Activated CD4-positive, alpha-beta memory T cell treated with anti-CD3 and anti-CD28 coated beads, Interleukin-2, amount 10 ng/mL, durations not matched to agents 7 days and 5 days (primary cell): ENCODE results near the gene MEGF6. TPM values are rescaled to one million over a fixed set of nuclear protein-coding genes. Genes with fewer than 3 reads are reported as not detected.

ENCODE experiments used
- CTCF ChIA-PET: fragments of 350-600 bp; sonication (Branson Sonifier 250); formaldehyde crosslinking; loops from one replicate; lab custom pipeline; 2021; ENCODE audit warnings: antibody characterized with exemption, inconsistent platforms; lab: Charles Lee
- POLR2A ChIA-PET: fragments of 350-600 bp; sonication (Branson Sonifier 250); formaldehyde crosslinking; loops from one replicate; lab custom pipeline; 2021; ENCODE audit warnings: antibody characterized with exemption; lab: Charles Lee
- DNase-seq: peaks from one replicate; pipeline ENCODE4 v3.0.0-alpha.2; 2020
- H3K27ac Mint-ChIP-seq: one replicate; pipeline ENCODE4 v1.8.0; 2021; ENCODE audit warnings: mild to moderate bottlenecking, mixed read lengths
- H3K27me3 Mint-ChIP-seq: one replicate; pipeline ENCODE4 v1.8.0; 2021; ENCODE audit warnings: mixed read lengths
- H3K36me3 Mint-ChIP-seq: one replicate; pipeline ENCODE4 v1.8.0; 2021; ENCODE audit warnings: low read depth, mixed read lengths
- H3K4me1 Mint-ChIP-seq: one replicate; pipeline ENCODE4 v1.8.0; 2021; ENCODE audit warnings: mixed read lengths
- H3K4me3 Mint-ChIP-seq: one replicate; pipeline ENCODE4 v1.8.0; 2021; ENCODE audit warnings: mild to moderate bottlenecking, mixed read lengths
- H3K9me3 Mint-ChIP-seq: one replicate; pipeline ENCODE4 v1.8.0; 2021; ENCODE audit warnings: mixed read lengths
- total RNA-seq, 2 experiments: library from RNA; stranded (reverse); gene quantifications; one replicate each; pipeline ENCODE4 v1.2.3, GENCODE V29; 2021

Gene MEGF6
- total RNA-seq, 2 experiments from 2014 or later, result 15.6 to 20.2 TPM

- POLR2A ChIA-PET, result no interaction called here
- Mint-ChIP-seq H3K9me3 (no peaks in the 10 kb centered on the region), H3K27me3 (no peaks in the 10 kb centered on the region), H3K4me1 (no peaks in the 10 kb centered on the region), H3K4me3 (no peak overlapping the region), H3K36me3 (no peaks in the 10 kb centered on the region), H3K27ac (no peak overlapping the region)
- no peak for DNase-seq
- CTCF ChIA-PET, result no interaction called here
Measured at GRCh38 chr1:3551711-3552110, 59.6 kb downstream of the MEGF6 start.

DNA sequence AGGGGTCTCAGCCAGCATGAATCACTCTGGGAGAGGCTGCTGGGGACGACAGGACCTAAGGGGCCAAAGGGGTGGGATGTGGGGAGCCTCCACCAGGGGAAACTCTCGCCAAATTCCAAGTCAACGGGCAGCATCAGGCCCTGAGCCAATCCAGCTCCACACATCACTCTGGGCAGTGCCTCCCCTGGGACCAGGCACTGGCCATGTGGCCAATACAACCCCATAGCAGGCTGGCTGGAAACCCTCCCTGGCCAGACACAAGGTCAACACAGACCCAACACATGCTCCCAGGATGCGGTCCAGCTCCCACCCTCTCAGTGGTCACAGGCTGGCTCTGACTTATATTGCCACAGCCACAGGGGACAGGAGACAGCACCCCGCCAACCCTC lies 60.0 kb downstream of the MEGF6 start:
- POLR2A ChIA-PET, result no interaction called here
- no peaks in the 10 kb centered on the region for H3K4me1 Mint-ChIP-seq
- no peak overlapping the region for H3K4me3 Mint-ChIP-seq
- no peak for DNase-seq
- H3K9me3 Mint-ChIP-seq, result no peaks in the 10 kb centered on the region
- no peaks in the 10 kb centered on the region for H3K36me3 Mint-ChIP-seq
- no peak overlapping the region for H3K27ac Mint-ChIP-seq
- CTCF ChIA-PET, result no interaction called here
- no peaks in the 10 kb centered on the region for H3K27me3 Mint-ChIP-seq

- no peaks in the 10 kb centered on the region for H3K4me1 Mint-ChIP-seq
- H3K36me3 Mint-ChIP-seq, result no peaks in the 10 kb centered on the region
- H3K27me3 Mint-ChIP-seq, result no peaks in the 10 kb centered on the region
- no peak for DNase-seq
- ChIA-PET POLR2A (no interaction called here), CTCF (no interaction called here)
- no peak overlapping the region for H3K4me3 Mint-ChIP-seq
- no peaks in the 10 kb centered on the region for H3K9me3 Mint-ChIP-seq
- H3K27ac Mint-ChIP-seq, result no peak overlapping the region
Measured at GRCh38 chr1:3550511-3551289, 60.6 kb downstream of the MEGF6 start.

GRCh38 chr1:3548895-3549294 lies 62.4 kb downstream of the MEGF6 start:
- no peak overlapping the region for H3K4me3 Mint-ChIP-seq
- no peaks in the 10 kb centered on the region for H3K9me3 Mint-ChIP-seq
- no peaks in the 10 kb centered on the region for H3K27me3 Mint-ChIP-seq
- no peaks in the 10 kb centered on the region for H3K36me3 Mint-ChIP-seq
- no peak for DNase-seq
- no peaks in the 10 kb centered on the region for H3K4me1 Mint-ChIP-seq
- ChIA-PET CTCF (no interaction called here), POLR2A (no interaction called here)
- no peak overlapping the region for H3K27ac Mint-ChIP-seq

DNA sequence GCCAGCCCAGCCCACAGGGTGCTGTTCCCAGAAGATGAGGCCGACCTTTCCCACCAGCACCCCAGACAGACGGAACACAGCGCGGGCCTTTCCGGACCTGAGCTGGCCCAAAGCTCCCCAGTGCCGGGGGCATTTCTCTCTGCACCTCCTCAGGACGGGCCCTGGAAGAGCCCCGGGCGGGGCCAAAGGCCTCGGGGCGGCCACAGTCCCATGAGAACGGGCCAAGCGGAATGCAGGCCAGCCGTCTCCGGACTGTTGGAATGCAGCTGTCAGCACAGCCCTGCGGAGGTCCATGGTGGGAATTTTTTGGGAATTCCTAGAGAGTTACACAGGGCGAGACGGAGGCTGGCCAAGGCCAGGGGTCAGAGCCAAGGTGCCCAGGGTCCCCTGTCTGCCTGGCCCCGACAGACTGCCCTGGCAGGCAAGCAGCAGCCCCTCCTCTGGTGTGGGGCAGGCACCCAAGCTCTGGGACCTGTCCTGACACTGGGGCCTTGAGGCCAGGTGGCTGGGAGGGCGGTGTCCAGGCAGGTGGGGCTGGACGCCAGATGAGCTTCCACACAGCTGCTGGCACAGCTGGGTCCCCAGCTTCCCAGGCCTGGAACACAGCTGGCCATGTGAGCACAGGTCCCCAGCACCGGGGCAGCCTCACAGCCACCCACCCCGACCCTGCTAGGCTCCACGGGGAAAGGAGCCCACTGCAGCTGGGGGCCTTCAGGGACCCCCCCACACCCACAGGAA lies 63.0 kb downstream of the MEGF6 start:
- CTCF ChIA-PET, result no interaction called here
- no peak for DNase-seq
- no peaks in the 10 kb centered on the region for H3K27me3 Mint-ChIP-seq
- H3K9me3 Mint-ChIP-seq, result no peaks in the 10 kb centered on the region
- H3K4me3 Mint-ChIP-seq, result no peak overlapping the region
- H3K4me1 Mint-ChIP-seq, result no peaks in the 10 kb centered on the region
- POLR2A ChIA-PET, result no interaction called here
- no peaks in the 10 kb centered on the region for H3K36me3 Mint-ChIP-seq
- H3K27ac Mint-ChIP-seq, result no peak overlapping the region

- Mint-ChIP-seq H3K4me1 (no peaks in the 10 kb centered on the region), H3K27ac (no peak overlapping the region), H3K27me3 (no peaks in the 10 kb centered on the region), H3K36me3 (no peaks in the 10 kb centered on the region), H3K4me3 (no peak overlapping the region), H3K9me3 (no peaks in the 10 kb centered on the region)
- DNase-seq, result no peak
- ChIA-PET CTCF (no interaction called here), POLR2A (no interaction called here)
Measured at GRCh38 chr1:3547055-3548005, 64.0 kb downstream of the MEGF6 start.

DNA sequence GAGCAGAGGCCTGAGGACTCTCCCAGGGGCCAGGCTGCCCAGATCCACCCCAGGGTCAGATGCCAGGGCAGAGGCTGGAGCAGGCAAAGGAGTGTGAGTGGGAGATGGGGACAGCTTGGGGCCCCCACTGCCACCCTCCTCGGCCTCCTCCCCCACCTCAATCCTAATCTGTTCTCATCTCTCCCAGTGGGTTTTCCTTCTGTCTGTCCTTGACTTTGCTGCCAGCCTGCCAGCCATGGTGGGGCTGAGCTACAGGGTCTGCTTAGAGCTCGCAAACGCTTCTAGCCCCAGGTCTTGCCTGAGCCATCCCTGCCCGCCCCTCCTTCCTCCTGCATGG lies 65.3 kb downstream of the MEGF6 start:
- Mint-ChIP-seq H3K27ac (no peak overlapping the region), H3K4me3 (no peak overlapping the region), H3K9me3 (no peaks in the 10 kb centered on the region), H3K4me1 (no peaks in the 10 kb centered on the region), H3K27me3 (no peaks in the 10 kb centered on the region), H3K36me3 (no peaks in the 10 kb centered on the region)
- CTCF ChIA-PET, result no interaction called here
- POLR2A ChIA-PET, result no interaction called here
- DNase-seq, result no peak

GRCh38 chr1:3545363-3546047 lies 65.8 kb downstream of the MEGF6 start:
- CTCF ChIA-PET, result no interaction called here
- no peaks in the 10 kb centered on the region for H3K4me1 Mint-ChIP-seq
- H3K27me3 Mint-ChIP-seq, result no peaks in the 10 kb centered on the region
- H3K27ac Mint-ChIP-seq, result no peak overlapping the region
- H3K9me3 Mint-ChIP-seq, result no peaks in the 10 kb centered on the region
- H3K36me3 Mint-ChIP-seq, result no peaks in the 10 kb centered on the region
- no peak overlapping the region for H3K4me3 Mint-ChIP-seq
- DNase-seq, result no peak
- POLR2A ChIA-PET, result no interaction called here

GRCh38 chr1:3544040-3544977 lies 67.0 kb downstream of the MEGF6 start:
- Mint-ChIP-seq H3K36me3 (no peaks in the 10 kb centered on the region), H3K27ac (no peak overlapping the region), H3K4me1 (no peaks in the 10 kb centered on the region), H3K27me3 (no peaks in the 10 kb centered on the region), H3K4me3 (no peak overlapping the region), H3K9me3 (no peaks in the 10 kb centered on the region)
- ChIA-PET POLR2A (no interaction called here), CTCF (no interaction called here)
- no peak for DNase-seq

DNA sequence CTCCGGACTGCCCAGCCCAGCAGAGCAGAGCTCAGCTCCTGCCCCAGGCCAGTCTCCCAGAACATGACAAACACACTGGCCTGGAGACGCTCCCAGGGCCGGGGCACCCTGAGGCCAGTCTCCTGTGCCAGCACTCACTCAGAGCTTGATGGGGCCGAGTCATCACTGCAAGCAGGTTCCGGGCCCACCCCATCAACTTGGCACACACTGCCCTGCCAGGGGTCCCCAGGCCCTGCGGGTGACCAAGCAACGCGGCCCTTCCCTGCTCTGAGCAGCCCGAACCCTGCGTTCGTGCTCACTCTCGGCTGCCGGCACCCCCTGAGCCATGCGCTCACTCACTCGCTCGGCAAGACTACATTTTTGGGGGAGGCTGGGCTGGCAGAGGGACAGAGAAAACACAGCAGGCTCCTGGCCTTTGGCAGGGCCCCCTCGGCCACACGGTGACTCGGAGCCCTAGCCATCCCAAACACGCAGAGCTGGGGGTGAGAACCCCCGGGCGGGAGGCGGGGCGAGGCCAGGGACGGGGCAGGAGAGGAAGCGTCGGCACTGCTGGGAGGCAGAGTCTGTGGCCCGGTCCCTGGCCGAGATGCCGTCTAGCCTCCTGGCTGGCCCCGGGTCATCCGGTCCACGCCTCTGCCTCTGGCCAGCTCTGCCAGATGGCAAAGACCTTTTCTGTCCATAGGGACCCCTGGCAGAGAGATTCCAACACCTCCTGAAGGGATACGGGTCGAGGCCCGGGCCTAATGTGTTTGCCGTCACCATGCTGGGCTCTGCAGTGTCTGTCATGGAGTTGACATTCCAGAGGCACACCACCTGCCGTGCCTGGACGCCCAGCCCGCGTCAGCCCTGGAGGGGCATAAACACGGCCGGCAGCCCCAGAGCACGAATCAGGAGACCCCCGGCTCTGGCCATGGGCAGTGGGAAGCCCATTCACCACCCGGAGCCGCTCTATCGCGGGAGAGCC lies 68.0 kb downstream of the MEGF6 start:
- H3K27me3 Mint-ChIP-seq, result no peaks in the 10 kb centered on the region
- no peak for DNase-seq
- no peaks in the 10 kb centered on the region for H3K4me1 Mint-ChIP-seq
- ChIA-PET POLR2A (no interaction called here), CTCF (no interaction called here)
- H3K4me3 Mint-ChIP-seq, result no peak overlapping the region
- no peaks in the 10 kb centered on the region for H3K36me3 Mint-ChIP-seq
- no peak overlapping the region for H3K27ac Mint-ChIP-seq
- no peaks in the 10 kb centered on the region for H3K9me3 Mint-ChIP-seq

- H3K4me1 Mint-ChIP-seq, result no peaks in the 10 kb centered on the region
- H3K36me3 Mint-ChIP-seq, result no peaks in the 10 kb centered on the region
- no peak overlapping the region for H3K27ac Mint-ChIP-seq
- H3K4me3 Mint-ChIP-seq, result no peak overlapping the region
- no peaks in the 10 kb centered on the region for H3K9me3 Mint-ChIP-seq
- ChIA-PET CTCF (no interaction called here), POLR2A (no interaction called here)
- no peaks in the 10 kb centered on the region for H3K27me3 Mint-ChIP-seq
- DNase-seq, result no peak
Measured at GRCh38 chr1:3542676-3543075, 68.6 kb downstream of the MEGF6 start.
